GM18517 (cell line): Measurements from ENCODE around the gene HOXC10.

Source experiments
- ATAC-seq: cut with Tn5 transposase; IDR thresholded peaks from one replicate; pipeline ENCODE4 v1.9.1; 2021; ENCODE audit warnings: mild to moderate bottlenecking, moderate library complexity; ENCODE audit not compliant: unreplicated experiment

HOXC10 gene

GRCh38 chr12:53950437-53950773 lies 34.5 kb upstream of the HOXC10 start:
- ATAC-seq = no peak

GRCh38 chr12:53950789-53951576 lies 34.0 kb upstream of the HOXC10 start:
- no peak for ATAC-seq

GRCh38 chr12:53951577-53952334 lies 33.2 kb upstream of the HOXC10 start:
- no peak for ATAC-seq

- ATAC-seq = no peak
Measured at GRCh38 chr12:53952335-53952694, 32.6 kb upstream of the HOXC10 start.

- ATAC-seq = no peak
Measured at GRCh38 chr12:53952871-53953734, 31.8 kb upstream of the HOXC10 start.

- ATAC-seq = no peak
Measured at GRCh38 chr12:53953831-53954693, 30.9 kb upstream of the HOXC10 start.

- no peak for ATAC-seq
Measured at GRCh38 chr12:53954694-53955035, 30.3 kb upstream of the HOXC10 start, which contains the start of gene HOXC12. TSS of gene HOXC12 (plus strand) at chr12:53954903. CDS start at chr12:53954930, 27 bp downstream.

- no peak for ATAC-seq
Measured at GRCh38 chr12:53955036-53955775, 29.7 kb upstream of the HOXC10 start.

- no peak for ATAC-seq
Measured at GRCh38 chr12:53955776-53956250, 29.1 kb upstream of the HOXC10 start.

- ATAC-seq = no peak
Measured at GRCh38 chr12:53956251-53956887, 28.6 kb upstream of the HOXC10 start.

- ATAC-seq = no peak
Measured at GRCh38 chr12:53956914-53957536, 27.9 kb upstream of the HOXC10 start.

- no peak for ATAC-seq
Measured at GRCh38 chr12:53958128-53958527, 26.8 kb upstream of the HOXC10 start.

- no peak for ATAC-seq
Measured at GRCh38 chr12:53959314-53959713, 25.6 kb upstream of the HOXC10 start.

GRCh38 chr12:53960187-53961024 lies 24.5 kb upstream of the HOXC10 start:
- no peak for ATAC-seq

- no peak for ATAC-seq
Measured at GRCh38 chr12:53961025-53961761, 23.8 kb upstream of the HOXC10 start.

- ATAC-seq = no peak
Measured at GRCh38 chr12:53963005-53963404, 21.9 kb upstream of the HOXC10 start.
